NCI-H1092 treated with DMSO at 0.1 percent for 48 hours (cell line): Measurements from ENCODE around the gene TMEM161B.
"Not testable (repeated sequence)": the region's sequence is repeated elsewhere in the genome, so short reads cannot be mapped to it uniquely, and the experiment has no call there.

ENCODE experiments used
- DNase-seq: peaks from one replicate; lab custom pipeline; 2025; lab: John Stamatoyannopoulos, UW

The TMEM161B gene

DNA sequence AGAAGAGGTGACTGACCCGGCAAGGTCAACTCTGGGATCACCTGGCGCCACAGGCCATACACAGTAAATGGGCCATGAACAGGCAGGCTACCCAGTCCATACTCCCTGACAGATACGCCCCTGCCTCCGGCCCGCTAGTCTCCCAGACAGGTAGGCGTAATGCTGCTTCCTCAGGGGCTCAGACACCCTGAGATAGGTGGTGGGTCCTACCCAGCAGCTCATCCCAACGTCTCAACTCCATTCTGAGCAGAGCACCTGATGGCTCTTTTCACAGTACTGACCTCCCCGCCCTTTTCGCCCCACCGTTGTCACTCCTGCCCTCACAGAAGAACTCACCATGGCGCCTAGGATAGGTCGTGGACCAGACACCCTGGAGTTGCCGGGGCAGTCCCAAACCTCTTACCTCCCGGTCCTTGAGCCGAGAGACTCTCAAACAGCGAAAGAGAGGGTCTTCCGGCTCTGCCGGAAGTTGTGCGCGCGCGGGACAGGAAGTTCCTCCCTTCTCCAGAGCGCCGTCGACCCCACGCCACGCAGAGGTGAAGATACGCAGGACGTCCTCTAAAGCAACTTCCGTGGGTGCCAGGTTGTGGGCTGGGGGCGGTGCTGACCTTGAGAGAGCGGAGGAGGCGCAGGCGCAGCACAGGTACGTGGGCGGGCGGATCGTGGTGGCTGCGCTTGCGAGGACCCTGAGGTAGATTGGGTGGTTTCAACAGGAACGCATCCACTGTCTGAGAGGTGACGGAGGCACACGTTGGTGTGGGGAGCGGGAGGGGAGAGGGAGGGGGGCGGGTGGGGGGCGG, at the start of gene TMEM161B:
TSS of gene TMEM161B (minus strand) at position 461 of the 800 bp plus-strand sequence. CDS start at position 339, 122 bp downstream.
- peak; percentile 86 for DNase-seq

DNA sequence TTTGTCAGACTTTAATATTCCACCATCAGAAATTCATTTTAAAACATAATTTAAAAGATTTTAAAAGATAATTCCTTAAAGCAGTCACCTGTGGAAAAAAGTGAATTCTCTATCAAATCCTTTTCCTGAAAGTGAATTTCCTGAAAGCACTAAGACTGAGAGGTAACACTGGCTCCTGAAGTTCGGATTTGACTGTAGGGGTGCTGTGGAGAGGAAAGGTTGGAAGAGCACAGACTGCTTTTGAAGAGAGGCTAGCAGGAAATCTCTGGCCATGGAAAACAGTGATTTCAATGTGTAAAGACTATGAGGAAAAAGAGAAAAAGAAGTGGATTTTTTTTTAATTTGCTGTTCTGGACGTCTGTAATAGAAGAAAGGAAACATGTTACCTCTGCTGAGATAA, 35.7 kb upstream of the TMEM161B start:
- DNase-seq, result no peak

DNA sequence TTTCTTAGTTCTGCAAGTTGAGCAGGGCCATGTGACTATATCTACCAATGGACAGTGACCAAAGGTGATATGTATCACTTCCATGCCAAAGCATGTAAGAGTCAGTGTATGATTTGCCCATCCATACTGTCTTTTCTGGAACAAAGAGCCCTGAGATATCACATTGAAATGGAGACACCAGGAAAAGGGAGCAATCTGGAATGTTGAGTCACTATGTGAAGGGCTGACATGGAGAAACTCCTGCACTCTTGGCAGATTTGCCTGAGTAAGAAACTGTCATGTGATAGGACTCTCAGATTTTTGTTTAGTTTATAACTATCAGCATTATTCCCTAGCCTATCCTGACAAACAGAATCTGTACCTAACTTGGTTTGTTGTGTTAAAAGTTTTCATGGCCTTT, 29.8 kb upstream of the TMEM161B start:
- no peak for DNase-seq

DNA sequence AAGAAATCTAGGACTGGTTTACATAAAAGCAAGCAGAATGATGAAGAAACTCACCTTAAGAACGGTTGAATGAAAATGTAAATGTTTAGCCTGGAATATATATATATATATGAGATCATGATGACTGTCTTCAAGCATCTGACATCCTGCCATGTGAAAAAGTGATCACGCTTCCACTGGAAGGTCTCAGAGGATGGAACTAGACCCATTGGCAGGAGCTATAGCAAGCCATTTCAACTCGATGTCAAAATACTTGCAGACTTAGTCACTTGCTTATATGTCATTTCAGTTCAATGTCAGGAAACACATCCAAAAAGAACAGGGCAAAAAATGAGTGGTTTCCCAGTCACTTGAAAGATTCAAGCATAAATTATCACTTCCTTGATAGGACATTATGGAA, 22.2 kb upstream of the TMEM161B start:
- DNase-seq, result no peak

DNA sequence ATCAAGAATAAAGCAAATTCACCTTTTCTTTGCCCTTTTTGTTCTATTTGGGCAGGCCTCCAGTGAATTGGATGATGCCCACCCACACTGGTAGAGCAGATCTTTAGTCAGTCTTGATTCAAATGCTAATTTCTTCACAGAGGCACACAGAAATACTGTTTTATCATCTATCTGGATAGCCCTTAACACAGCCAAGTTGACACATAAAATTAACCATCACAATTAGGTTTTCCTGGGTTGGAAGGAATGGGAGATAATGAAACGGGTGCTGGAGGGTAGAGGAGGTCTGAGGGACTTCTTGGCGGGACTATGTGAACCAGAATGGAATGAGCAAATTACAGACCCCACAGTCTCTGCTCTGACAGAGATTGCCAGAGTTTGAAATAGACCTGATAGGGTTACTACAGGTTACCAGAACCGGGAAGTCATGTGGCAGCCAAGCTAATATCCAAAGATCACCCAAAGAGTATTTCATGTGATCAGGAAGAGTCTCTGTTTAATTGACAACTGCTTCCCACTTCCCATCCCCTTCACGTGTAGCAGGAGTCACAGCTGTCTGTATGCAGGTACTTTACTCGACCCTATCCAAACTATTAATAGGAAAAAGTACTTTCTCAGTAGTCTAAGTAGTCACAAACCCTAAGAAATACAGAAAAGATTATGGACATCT, 20.0 kb upstream of the TMEM161B start:
- DNase-seq, result no peak

DNA sequence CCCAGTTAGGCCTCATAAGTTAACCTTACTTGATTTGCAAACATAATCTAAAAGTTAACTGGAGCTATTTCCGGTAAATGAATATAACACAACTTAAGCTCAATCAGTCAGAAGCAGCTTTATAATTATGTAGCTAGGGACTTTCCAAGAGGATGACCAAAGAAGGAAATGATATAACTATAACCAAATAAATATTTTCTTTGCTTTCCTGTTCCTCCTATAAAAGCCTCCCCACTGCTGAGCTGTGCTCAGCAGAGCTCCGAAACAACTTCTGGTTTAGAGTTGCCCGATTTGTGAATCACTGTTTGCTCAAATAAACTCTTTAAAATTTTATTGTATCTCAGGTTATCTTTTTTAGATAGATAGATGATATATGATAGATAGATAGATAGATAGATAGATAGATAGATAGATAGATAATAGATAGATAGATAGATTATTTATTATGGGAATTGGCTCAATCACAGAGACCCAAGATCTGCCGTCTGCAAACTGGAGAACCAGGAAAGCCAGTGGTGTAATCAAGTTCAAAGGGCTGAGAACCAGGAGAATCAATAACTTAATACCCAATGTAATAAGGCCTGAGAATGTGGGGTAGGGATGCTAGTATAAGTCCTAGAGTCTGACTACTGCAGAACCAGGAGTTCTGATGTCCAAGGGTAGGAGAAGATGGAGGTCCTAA, 19.3 kb upstream of the TMEM161B start:
- DNase-seq, result no peak

DNA sequence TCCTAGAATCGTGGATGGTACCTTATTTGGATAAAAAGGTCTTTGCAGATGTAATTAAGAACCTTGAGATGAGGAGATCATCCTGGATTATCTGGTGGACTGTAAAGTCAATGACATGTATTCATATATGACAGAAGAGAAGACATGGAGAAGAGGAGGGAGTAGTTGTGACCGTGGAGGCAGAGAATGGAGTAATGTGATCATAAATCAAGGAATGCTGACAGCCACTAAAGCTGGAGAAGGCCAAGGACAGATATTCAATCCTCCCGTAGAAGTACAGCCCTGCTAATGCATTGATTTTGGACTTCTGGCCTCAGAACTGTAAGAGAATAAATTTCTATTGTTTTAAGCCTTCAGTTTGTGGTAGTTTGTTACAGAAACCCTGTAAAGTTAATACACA, 18.7 kb upstream of the TMEM161B start:
- DNase-seq, result no peak

DNA sequence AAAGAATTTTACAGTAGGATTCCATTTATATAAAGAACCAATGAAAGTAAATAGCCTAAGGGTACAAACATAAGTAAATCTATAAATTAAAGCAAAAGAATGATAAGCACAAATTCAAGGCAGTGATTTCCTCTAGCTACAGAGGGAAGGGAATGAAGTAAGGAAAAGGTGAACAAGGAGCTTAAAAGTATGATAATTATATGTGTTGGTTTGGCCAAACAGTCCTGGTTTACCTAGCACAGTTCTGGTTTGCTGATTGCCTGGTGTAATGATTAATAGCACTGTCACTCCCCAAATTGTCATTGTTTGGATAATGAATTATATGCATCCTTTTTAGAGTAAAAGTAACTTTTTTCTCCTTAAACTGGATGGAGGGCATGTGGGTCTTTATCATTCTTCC, 15.0 kb upstream of the TMEM161B start:
- no peak for DNase-seq

DNA sequence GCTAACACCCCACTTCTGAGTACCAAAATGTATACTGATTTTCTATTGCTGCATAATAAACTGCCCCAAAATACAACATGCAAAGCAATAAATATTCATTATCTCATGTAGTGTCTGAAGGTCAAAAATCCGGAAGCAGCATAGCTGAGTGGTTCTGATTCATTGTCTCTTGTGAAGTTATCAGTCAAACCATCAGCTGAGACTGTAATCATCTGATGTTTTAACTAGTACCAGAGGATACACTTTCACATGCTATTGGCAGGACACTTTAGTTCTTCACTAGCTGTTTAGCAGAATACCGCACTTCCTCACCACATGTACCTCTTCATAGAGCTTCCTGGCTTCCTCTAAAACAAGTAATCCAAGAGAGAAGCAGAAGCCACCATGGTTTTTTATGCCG, 12.7 kb upstream of the TMEM161B start:
- DNase-seq, result no peak

DNA sequence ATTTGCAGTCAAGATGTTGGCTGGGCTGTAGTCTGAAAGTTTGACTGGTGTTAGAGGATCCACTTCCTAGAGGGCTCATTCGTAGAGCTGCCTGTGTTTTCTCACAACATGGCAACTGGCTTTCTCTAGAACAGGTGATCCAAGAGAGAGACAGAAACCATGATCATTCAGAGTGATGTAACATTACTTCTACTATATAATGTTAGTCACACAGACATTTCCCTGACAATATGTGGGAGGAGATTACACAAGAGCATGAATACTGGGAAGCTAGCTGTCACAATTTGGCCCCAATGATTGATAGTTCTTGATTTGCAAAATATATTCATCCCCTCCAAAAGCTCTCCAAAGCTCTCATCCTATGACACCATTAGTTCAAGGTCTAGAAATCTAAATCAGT, 10.9 kb upstream of the TMEM161B start:
- no peak for DNase-seq

DNA sequence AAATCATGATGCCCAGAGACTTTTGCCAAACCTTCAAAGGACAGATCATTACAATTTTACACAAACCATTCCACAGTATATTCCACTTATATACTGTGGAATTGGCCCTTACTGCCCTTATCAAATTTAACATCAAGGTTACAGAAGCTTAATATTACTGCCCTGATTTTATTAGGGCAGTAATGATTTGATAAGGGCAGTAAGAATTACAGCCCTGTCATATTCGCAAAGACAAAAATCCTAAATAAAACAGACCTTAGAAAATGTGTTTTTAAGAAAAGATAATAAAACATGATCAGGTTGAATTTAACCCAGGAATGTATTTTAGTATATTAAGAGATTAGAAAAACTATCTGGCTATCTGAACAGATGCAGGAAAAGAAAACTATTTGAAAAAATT, 7.7 kb upstream of the TMEM161B start:
- DNase-seq, result no peak

DNA sequence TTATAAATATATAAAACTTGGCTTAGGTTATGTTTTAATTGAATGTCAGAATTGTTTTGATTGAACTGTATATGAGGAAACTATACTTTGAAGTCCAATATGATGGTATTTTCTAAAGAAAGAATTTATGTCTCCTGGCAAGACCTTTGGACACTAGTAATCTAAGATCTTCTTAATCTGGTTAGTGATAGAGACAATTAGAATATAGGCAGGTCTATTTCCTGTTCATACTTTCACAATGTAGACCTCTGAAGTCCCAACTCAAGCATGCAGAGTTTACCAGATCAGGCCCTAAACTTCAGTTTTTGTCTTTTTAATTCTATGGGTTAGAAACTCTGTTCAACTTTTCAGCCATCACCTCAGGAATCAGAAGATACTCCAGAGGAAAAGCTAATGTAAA, 6.9 kb upstream of the TMEM161B start:
- no peak for DNase-seq

DNA sequence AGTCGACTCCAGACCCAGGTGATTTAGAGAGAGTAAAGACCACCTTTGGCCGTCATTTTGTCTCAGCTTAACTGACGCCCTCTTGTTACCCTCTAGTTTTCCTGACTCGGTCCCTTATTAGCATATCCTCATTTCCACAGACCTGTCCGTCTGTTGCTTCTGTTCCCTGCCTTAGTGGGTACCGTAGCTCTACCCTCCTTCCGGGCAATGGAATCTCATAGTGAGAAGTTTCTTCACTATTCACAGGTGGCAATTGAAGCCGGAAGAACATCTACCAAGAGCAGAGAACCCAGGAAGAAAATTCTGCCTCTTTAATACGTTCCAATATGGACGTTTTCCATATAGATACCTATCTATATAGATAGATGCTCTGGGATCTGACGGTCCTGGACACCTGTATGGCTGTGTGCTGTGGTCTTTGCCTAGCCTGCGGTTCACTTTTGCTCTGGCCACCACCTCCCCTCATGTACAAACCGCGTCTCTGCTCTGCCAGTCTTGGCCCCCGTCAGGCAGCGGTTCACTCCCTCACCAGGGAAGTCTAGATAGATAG, 652 bp upstream of the TMEM161B start:
- DNase-seq, result peak; percentile 27

DNA sequence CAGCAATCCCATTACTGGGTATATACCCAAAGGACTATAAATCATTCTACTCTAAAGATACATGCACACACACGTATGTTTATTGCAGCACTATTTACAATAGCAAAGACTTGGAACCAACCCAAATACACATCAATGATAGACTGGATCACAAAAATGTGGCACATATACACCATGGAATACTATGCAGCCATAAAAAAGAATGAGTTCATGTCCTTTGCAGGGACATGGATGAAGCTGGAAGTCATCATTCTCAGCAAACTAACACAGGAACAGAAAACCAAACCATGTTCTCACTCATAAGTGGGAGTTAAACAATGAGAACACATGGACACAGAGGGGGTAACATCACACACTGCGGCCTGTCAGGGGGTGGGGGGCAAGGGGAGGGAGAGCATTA, 4.1 kb downstream of the TMEM161B start:
- not testable (repeated sequence) for DNase-seq

DNA sequence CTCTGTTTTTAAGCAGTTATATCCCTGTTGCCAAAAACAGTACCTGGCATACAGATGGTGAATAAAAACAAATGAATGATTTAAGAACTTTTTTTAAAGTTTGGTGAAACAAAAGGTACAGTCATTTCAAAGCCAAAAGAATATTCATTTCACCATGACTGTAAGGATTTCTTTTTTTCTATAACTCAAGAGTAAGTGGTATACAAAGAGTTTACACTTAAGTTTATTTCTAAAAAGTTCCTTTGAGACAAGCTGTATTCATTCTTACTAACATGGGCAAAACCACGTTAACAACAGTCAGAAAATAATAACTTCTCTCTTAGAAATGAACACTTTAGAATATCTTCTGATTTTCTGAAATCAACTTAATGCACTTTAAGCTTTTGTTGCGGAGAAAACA, 5.3 kb downstream of the TMEM161B start:
- DNase-seq, result no peak

DNA sequence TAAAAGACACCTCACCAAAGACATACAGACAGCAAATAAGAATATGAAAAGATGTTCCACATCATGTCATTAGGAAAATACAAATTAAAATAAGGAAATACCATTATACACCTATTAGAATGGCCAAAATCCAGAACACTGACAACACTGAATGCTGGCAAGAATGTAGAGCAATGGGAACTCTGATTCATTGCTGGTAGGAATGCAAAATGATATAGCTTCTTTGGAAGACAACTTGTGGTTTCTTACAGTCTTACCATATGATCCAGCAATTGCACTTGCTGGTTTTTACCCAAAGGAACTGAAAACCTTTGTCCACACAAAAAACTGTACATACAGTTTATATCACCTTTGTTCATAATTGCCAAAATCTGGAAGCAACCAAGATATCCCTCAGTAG, 6.5 kb downstream of the TMEM161B start:
- DNase-seq, result no peak

DNA sequence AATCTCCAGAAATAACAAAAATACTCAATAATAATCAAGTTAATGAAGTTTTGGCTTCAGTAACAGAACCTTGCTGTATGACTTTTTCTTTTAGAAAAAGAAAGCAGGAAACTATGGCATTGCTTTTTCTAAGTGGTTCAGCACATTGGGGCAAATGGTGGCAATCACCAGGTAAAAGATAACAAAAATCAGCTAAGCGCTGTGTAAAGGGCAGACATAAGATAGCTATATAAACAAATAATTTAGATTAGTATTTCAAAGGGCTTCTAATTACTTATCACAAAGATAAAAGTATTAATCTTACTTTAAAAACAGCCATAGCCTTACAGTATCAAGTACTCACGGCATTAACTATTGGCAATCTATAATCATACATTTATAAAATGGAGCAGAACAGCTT, 10.0 kb downstream of the TMEM161B start:
- DNase-seq, result no peak

DNA sequence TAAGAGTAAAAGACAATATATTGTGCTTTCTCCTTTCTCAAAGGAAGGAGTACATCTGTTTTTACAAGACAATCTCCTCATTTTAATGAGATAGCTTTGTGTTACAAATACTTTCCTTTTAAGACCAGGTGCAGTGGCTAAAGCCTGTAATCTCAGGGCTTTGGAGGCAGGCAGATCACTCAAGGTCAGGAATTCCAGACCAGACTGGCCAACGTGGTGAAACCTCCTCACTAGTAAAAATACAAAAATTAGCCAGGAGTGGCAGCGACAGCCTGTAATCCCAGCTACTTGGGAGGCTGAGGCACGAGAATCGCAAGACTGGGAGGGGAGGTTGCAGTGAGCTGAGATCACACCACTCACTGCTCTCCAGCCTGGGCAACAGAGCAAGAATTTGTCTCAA, 11.8 kb downstream of the TMEM161B start:
- DNase-seq, result no peak

DNA sequence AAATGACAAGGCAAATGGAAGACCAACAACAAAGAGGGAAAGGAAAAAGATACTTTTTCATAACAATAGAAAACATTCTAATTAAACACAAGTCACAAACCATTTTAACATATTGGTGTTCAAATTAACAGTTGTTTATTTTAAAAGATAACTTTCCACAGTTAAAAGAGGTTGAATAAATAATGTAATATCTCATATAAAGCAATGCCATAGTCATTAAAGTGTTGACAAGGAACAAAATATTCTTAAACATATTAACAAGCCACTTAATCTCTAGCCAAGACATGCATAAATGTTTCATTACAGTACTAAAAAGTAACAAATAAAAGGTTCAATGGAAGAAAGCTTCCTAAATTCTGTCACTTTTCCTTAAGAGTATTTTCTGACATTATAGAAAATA, 12.6 kb downstream of the TMEM161B start:
- DNase-seq, result no peak

DNA sequence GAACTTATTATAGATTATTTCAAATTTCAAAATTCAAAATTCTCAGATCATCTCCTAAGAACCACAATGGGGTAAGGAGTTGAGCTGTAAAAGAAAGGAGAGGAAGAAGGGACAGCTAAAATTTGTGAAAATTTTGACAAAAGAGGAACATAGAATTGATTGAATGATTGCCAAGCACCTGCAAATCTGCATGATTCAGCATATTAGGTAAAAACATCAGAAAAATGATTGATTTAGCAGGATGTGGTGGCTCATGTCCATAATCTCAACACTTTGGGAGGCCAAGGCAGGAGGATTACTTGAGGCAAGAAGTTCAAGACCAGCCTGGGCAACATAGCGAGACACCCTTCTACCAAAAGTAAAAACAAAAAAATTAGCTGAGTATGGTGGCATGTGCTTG, 14.3 kb downstream of the TMEM161B start:
- no peak for DNase-seq

DNA sequence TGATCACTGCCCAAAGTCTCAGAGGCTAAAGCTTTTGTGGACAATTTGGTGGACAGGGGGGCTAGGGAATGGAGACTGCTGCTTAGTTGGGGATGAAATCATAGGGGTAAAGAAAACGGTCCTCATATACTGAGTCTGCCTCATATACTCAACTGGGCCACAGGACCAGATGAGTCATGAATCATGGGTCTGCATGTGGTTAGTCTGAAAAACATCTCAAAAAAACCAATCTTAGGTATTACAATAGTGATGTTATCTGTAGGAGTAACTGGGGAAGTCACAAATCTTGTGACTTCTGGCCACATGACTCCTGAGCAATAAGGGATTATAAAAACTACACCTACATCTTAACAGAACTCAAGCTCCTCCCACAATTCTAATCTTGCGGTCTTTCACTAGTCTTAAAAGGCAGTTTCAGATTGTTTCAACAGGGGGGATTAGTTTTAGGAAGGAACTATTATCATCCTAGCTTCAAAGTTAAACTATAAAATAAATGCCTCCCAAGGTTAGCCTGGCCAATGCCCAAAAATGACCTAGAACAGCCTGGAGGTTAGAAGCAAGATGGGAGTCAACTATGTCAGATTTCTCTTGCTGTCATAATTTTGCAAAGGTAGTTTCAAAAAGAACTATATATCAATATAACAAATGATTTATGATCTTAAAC, 17.5 kb downstream of the TMEM161B start:
- no peak for DNase-seq

DNA sequence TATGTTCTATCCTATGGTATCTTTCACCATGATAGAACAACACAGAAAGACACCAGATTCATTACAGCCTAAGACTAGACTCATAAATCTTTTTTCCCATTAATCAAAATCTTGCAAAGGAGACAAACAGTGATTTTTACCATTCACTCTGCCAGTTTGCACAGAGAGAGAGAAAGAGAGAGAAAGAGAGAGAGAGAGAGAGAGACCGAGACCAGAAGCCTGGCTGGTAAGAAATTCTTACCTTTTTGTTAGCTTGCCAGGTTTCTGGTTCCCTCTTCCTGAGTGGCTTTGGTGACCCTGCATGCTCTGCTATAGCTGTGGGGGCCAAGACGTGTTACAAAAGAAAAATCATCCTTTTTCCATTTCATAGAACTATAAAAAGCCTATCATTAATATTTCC, 18.6 kb downstream of the TMEM161B start:
- no peak for DNase-seq
